ENCODE results near the gene NPTXR.

Gene NPTXR

GRCh38 chr22:38872172-38872830 is 28.5 kb upstream of the NPTXR start, which contains the start of gene CBX6:
Gene CBX6 (minus strand): TSS chr22:38872216. CDS start chr22:38872190, 26 bp downstream.
- Mint-ChIP-seq H3K9me3 (no peaks in the 10 kb centered on the region), H3K27ac (peak within 1 kb of the TSS; percentile 90), H3K4me1 (ENCODE audit: low read depth) (peaks cover 61% of the 10 kb centered on the region), H3K27me3 (no peaks in the 10 kb centered on the region), H3K36me3 (ENCODE audit: low read depth) (peaks cover 36% of the 10 kb centered on the region), H3K4me3 (peak within 1 kb of the TSS; percentile 87)

GRCh38 chr22:38871360-38872171 is 27.7 kb upstream of the NPTXR start:
- peaks cover 61% of the 10 kb centered on the region for H3K4me1 Mint-ChIP-seq (ENCODE audit: low read depth)
- H3K9me3 Mint-ChIP-seq, result no peaks in the 10 kb centered on the region
- peak overlapping the region; percentile 87 for H3K4me3 Mint-ChIP-seq
- no peaks in the 10 kb centered on the region for H3K27me3 Mint-ChIP-seq
- H3K27ac Mint-ChIP-seq, result peak overlapping the region; percentile 90
- H3K36me3 Mint-ChIP-seq (ENCODE audit: low read depth), result peaks cover 39% of the 10 kb centered on the region

GRCh38 chr22:38870791-38871359 is 27.0 kb upstream of the NPTXR start:
- H3K4me1 Mint-ChIP-seq (ENCODE audit: low read depth), result peaks cover 61% of the 10 kb centered on the region
- H3K4me3 Mint-ChIP-seq, result peak overlapping the region; percentile 87
- H3K9me3 Mint-ChIP-seq, result no peaks in the 10 kb centered on the region
- no peaks in the 10 kb centered on the region for H3K27me3 Mint-ChIP-seq
- H3K27ac Mint-ChIP-seq, result peak overlapping the region; percentile 90
- peaks cover 39% of the 10 kb centered on the region for H3K36me3 Mint-ChIP-seq (ENCODE audit: low read depth)

- peak overlapping the region; percentile 90 for H3K27ac Mint-ChIP-seq
- peaks cover 39% of the 10 kb centered on the region for H3K36me3 Mint-ChIP-seq (ENCODE audit: low read depth)
- peak overlapping the region; percentile 87 for H3K4me3 Mint-ChIP-seq
- H3K9me3 Mint-ChIP-seq, result no peaks in the 10 kb centered on the region
- no peaks in the 10 kb centered on the region for H3K27me3 Mint-ChIP-seq
- H3K4me1 Mint-ChIP-seq (ENCODE audit: low read depth), result peaks cover 63% of the 10 kb centered on the region
Observed at GRCh38 chr22:38870312-38870741, 26.5 kb upstream of the NPTXR start.

- peaks cover 57% of the 10 kb centered on the region for H3K4me1 Mint-ChIP-seq (ENCODE audit: low read depth)
- peaks cover 39% of the 10 kb centered on the region for H3K36me3 Mint-ChIP-seq (ENCODE audit: low read depth)
Observed at GRCh38 chr22:38869663-38870062, 25.8 kb upstream of the NPTXR start.

GRCh38 chr22:38868886-38869381 is 25.1 kb upstream of the NPTXR start:
- H3K4me1 Mint-ChIP-seq (ENCODE audit: low read depth), result peaks cover 53% of the 10 kb centered on the region
- no peaks in the 10 kb centered on the region for H3K27me3 Mint-ChIP-seq
- H3K27ac Mint-ChIP-seq, result peak overlapping the region; percentile 89
- H3K4me3 Mint-ChIP-seq, result peak overlapping the region; percentile 61
- peaks cover 39% of the 10 kb centered on the region for H3K36me3 Mint-ChIP-seq (ENCODE audit: low read depth)
- H3K9me3 Mint-ChIP-seq, result no peaks in the 10 kb centered on the region

More at GRCh38 chr22:38869663-38870062, 25.8 kb upstream of the NPTXR start:
- Mint-ChIP-seq H3K9me3 (no peaks in the 10 kb centered on the region), H3K27ac (no peak overlapping the region), H3K27me3 (no peaks in the 10 kb centered on the region), H3K4me3 (peak overlapping the region; percentile 87)

- H3K9me3 Mint-ChIP-seq, result no peaks in the 10 kb centered on the region
- peak overlapping the region; percentile 89 for H3K27ac Mint-ChIP-seq
- no peaks in the 10 kb centered on the region for H3K27me3 Mint-ChIP-seq
- H3K4me1 Mint-ChIP-seq (ENCODE audit: low read depth), result peaks cover 47% of the 10 kb centered on the region
- H3K36me3 Mint-ChIP-seq (ENCODE audit: low read depth), result peaks cover 39% of the 10 kb centered on the region
- peak overlapping the region; percentile 61 for H3K4me3 Mint-ChIP-seq
Observed at GRCh38 chr22:38868286-38868721, 24.5 kb upstream of the NPTXR start.

- Mint-ChIP-seq H3K4me1 (ENCODE audit: low read depth) (peaks cover 40% of the 10 kb centered on the region), H3K27ac (no peak overlapping the region), H3K27me3 (no peaks in the 10 kb centered on the region), H3K9me3 (no peaks in the 10 kb centered on the region), H3K4me3 (no peak overlapping the region), H3K36me3 (ENCODE audit: low read depth) (peaks cover 39% of the 10 kb centered on the region)
Observed at GRCh38 chr22:38867471-38868285, 23.9 kb upstream of the NPTXR start.

GRCh38 chr22:38867124-38867455 is 23.3 kb upstream of the NPTXR start:
- Mint-ChIP-seq H3K9me3 (no peaks in the 10 kb centered on the region), H3K4me1 (ENCODE audit: low read depth) (peaks cover 39% of the 10 kb centered on the region), H3K36me3 (ENCODE audit: low read depth) (peaks cover 39% of the 10 kb centered on the region), H3K27me3 (no peaks in the 10 kb centered on the region), H3K4me3 (no peak overlapping the region), H3K27ac (no peak overlapping the region)

GRCh38 chr22:38866399-38867123 is 22.7 kb upstream of the NPTXR start:
- Mint-ChIP-seq H3K36me3 (ENCODE audit: low read depth) (peaks cover 39% of the 10 kb centered on the region), H3K27me3 (no peaks in the 10 kb centered on the region), H3K9me3 (no peaks in the 10 kb centered on the region), H3K4me3 (no peak overlapping the region), H3K27ac (no peak overlapping the region), H3K4me1 (ENCODE audit: low read depth) (peaks cover 42% of the 10 kb centered on the region)

GRCh38 chr22:38866024-38866398 is 22.2 kb upstream of the NPTXR start:
- Mint-ChIP-seq H3K36me3 (ENCODE audit: low read depth) (peaks cover 37% of the 10 kb centered on the region), H3K27me3 (no peaks in the 10 kb centered on the region), H3K27ac (no peak overlapping the region), H3K4me1 (ENCODE audit: low read depth) (peaks cover 42% of the 10 kb centered on the region), H3K4me3 (no peak overlapping the region), H3K9me3 (no peaks in the 10 kb centered on the region)

- H3K27me3 Mint-ChIP-seq, result no peaks in the 10 kb centered on the region
- H3K36me3 Mint-ChIP-seq (ENCODE audit: low read depth), result peaks cover 31% of the 10 kb centered on the region
- no peaks in the 10 kb centered on the region for H3K9me3 Mint-ChIP-seq
- no peak overlapping the region for H3K4me3 Mint-ChIP-seq
- H3K4me1 Mint-ChIP-seq (ENCODE audit: low read depth), result peaks cover 36% of the 10 kb centered on the region
- no peak overlapping the region for H3K27ac Mint-ChIP-seq
Observed at GRCh38 chr22:38865201-38866023, 21.6 kb upstream of the NPTXR start.

Data from stimulated activated naive CD8-positive, alpha-beta T cell treated with anti-CD3 and anti-CD28 coated beads, Interleukin-15, Interleukin-2, amounts not matched to agents 100 ng/mL and 50 ng/mL, for 24 hours (primary cell).